K562 (cell line): Measurements from ENCODE around the gene RPS6KA4. TPM values are rescaled to one million over a fixed set of nuclear protein-coding genes. Genes with fewer than 3 reads are reported as not detected.

Source experiments
- CCNT2 ChIP-seq: IDR thresholded peaks from 2 replicates; pipeline ENCODE4 v1.6.1; 2011; ENCODE audit warnings: borderline replicate concordance, low read depth, mild to moderate bottlenecking, moderate library complexity, mixed read lengths, low read length; ENCODE audit not compliant: insufficient read length; ENCODE audit errors: extremely low read depth
- CHAMP1 ChIP-seq: fragments of 450-650 bp; IDR thresholded peaks from 2 replicates; pipeline ENCODE4 v1.6.1; 2016; ENCODE audit warnings: mild to moderate bottlenecking
- FOXJ3 ChIP-seq: sonication (generic); formaldehyde crosslinking; IDR thresholded peaks from 2 replicates; pipeline ENCODE4 v1.4.0; 2020; ENCODE audit warnings: mild to moderate bottlenecking, missing genetic modification reagents
- HIVEP1 ChIP-seq: fragments of 250-450 bp; sonication (Bioruptor Pico); IDR thresholded peaks from 2 replicates; pipeline ENCODE4 v1.4.0; 2020; ENCODE audit warnings: mild to moderate bottlenecking
- NRF1 ChIP-seq, 2 experiments: fragments of 450-650 bp; IDR thresholded peaks in 1 of 2; conservative IDR thresholded peaks in 1 of 2; 2 replicates each; pipeline ENCODE4 v1.6.1; 2014; ENCODE audit warnings: mild to moderate bottlenecking in 2 of 2
- PPARD ChIP-seq: fragments of 250-450 bp; sonication (Bioruptor Pico); IDR thresholded peaks from 2 replicates; pipeline ENCODE4 v1.8.0; 2022; ENCODE audit warnings: inconsistent platforms, mild to moderate bottlenecking, moderate library complexity
- RAD51 ChIP-seq: fragments of 450-650 bp; IDR thresholded peaks from 2 replicates; pipeline ENCODE4 v1.7.1; 2016; ENCODE audit warnings: low read depth, mild to moderate bottlenecking, borderline replicate concordance
- RNF2 ChIP-seq: sonication (generic); IDR thresholded peaks from 2 replicates; pipeline ENCODE4 v1.6.1; 2016
- SP1 ChIP-seq: sonication (generic); formaldehyde crosslinking; IDR thresholded peaks from 2 replicates; pipeline ENCODE4 v1.8.1; 2022; ENCODE audit warnings: mild to moderate bottlenecking, missing genetic modification reagents
- SREBF1 ChIP-seq: fragments of 150-350 bp; IDR thresholded peaks from 2 replicates; pipeline ENCODE4 v1.6.1; 2014; ENCODE audit warnings: antibody characterized with exemption, low read depth, low read length, borderline replicate concordance
- TCF7L2 ChIP-seq: fragments of 150-350 bp; IDR thresholded peaks from 2 replicates; pipeline ENCODE4 v1.6.1; 2016; ENCODE audit warnings: low read depth, mild to moderate bottlenecking, low read length, moderate library complexity
- TFAM ChIP-seq: fragments of 250-450 bp; sonication (Bioruptor Pico); conservative IDR thresholded peaks from 2 replicates; pipeline ENCODE4 v1.5.0; 2021; ENCODE audit warnings: mild to moderate bottlenecking, moderate library complexity
- TFE3 ChIP-seq: fragments of 450-650 bp; formaldehyde crosslinking; IDR thresholded peaks from 2 replicates; pipeline ENCODE4 v1.4.0; 2020; ENCODE audit warnings: mild to moderate bottlenecking, mixed read lengths
- ZBTB33 ChIP-seq: sonication (generic); formaldehyde crosslinking; IDR thresholded peaks from 2 replicates; pipeline ENCODE4 v1.8.1; 2023; ENCODE audit warnings: mild to moderate bottlenecking, missing genetic modification reagents
- ZNF253 ChIP-seq: fragments of 250-450 bp; sonication (Bioruptor Pico); conservative IDR thresholded peaks from 2 replicates; pipeline ENCODE4 v1.6.1; 2021; ENCODE audit warnings: mild to moderate bottlenecking
- ZNF398 ChIP-seq: fragments of 250-450 bp; sonication (Bioruptor Pico); IDR thresholded peaks from 2 replicates; pipeline ENCODE4 v1.8.0; 2021; ENCODE audit warnings: moderate library complexity, mild to moderate bottlenecking, inconsistent platforms
- ZNF431 ChIP-seq: sonication (generic); formaldehyde crosslinking; IDR thresholded peaks from 2 replicates; pipeline ENCODE4 v1.8.0; 2022; ENCODE audit warnings: mild to moderate bottlenecking, missing genetic modification reagents
- ZNF584 ChIP-seq: fragments of 200-800 bp; sonication (Bioruptor generic); IDR thresholded peaks from 2 replicates; pipeline ENCODE4 v1.6.1; 2016; ENCODE audit warnings: low read depth, mild to moderate bottlenecking, missing genetic modification characterization, missing compliant biosample characterization
- polyA plus RNA-seq, 8 experiments: library from polyadenylated mRNA; depleted of rRNA in 4 of 8; stranded (reverse) in 5 of 8; unstranded in 3 of 8; fragments of >200 nt; fragmentation: Nextera tagmentation in 2 of 8; fragmentation: Illumina TruSeq in 1 of 8; extraction: Ambion mirVana in 2 of 8; extraction: Trizol in 1 of 8; gene quantifications; 2 replicates each; pipeline versions ENCODE4 v1.2.1 to v1.2.3, GENCODE V29; 2011 to 2014; ENCODE audit warnings: inconsistent platforms in 1 of 8, missing spikeins in 1 of 8
- total RNA-seq, 7 experiments: library from RNA; depleted of rRNA in 6 of 7; stranded (reverse); fragments of >200 nt in 6 of 7; fragmentation: Illumina TruSeq in 2 of 7; extraction: Trizol in 2 of 7; gene quantifications; 2 replicates each; pipeline versions ENCODE4 v1.2.1 to v1.2.3, GENCODE V29; 2011 to 2021; ENCODE audit warnings: low replicate concordance in 1 of 7

Gene RPS6KA4
- total and polyA plus RNA-seq, 9 of the 15 experiments (the other 6 are each of a cell fraction or from before 2014, with no cell fraction given) = 0.15 to 23.8 (median 9.8) TPM

- TF ChIP-seq ZBTB33 (CRISPR knock-in tag) (peak; percentile 98), ZNF253 (CRISPR knock-in tag) (no peak), PPARD (CRISPR knock-in tag) (no peak), ZNF584 (CRISPR knock-in tag) (no peak), TCF7L2 (no peak), FOXJ3 (CRISPR knock-in tag) (no peak), ZNF398 (CRISPR knock-in tag) (no peak), CCNT2 (peak; percentile 91), RNF2 (peak; percentile 34; the same call in 1 of the 2 replicates), SREBF1 (no peak), SP1 (CRISPR knock-in tag) (peak; percentile 74; the same call in 1 of the 2 replicates), NRF1 (conservative IDR thresholded peaks at IDR 0.05 in 1 of 2, IDR thresholded peaks at IDR 0.05 in 1 of 2) (peak; percentile 80 to 84), HIVEP1 (no peak), TFAM (no peak), ZNF431 (0 out of 2 replicates have a peak, but pooled peaks have one; percentile 32), CHAMP1 (no peak), RAD51 (no peak), TFE3 (no peak)
Observed at GRCh38 chr11:64341851-64342791, 16.8 kb upstream of the RPS6KA4 start (continued).
